Measurements from ENCODE around the gene UGT1A9. TPM values are rescaled to one million over a fixed set of nuclear protein-coding genes. Genes with fewer than 3 reads are reported as not detected.

Gene UGT1A9
- total and polyA plus RNA-seq, 2 of the 13 experiments (the other 11 are each of a cell fraction or from before 2014, with no cell fraction given), result 0.07 TPM; not detected in 1

- TF ChIP-seq FOXA1 (IDR thresholded peaks at IDR 0.05) (peak; percentile 19; the same call in 1 of the 2 replicates), FOXA1 (CRISPR knock-in tag; IDR thresholded peaks at IDR 0.05) (peak; percentile 93), SMARCE1 (IDR thresholded peaks at IDR 0.05; ENCODE audit: borderline replicate concordance) (no peak), MED1 (CRISPR knock-in tag; IDR thresholded peaks at IDR 0.05) (peak; percentile 95), ZFYVE20 (CRISPR knock-in tag; IDR thresholded peaks at IDR 0.05; ENCODE audit: borderline replicate concordance, low read depth) (no peak), POLR2AphosphoS5 (IDR thresholded peaks at IDR 0.05; ENCODE audit: low read depth, low read length) (no peak), ZNF652 (CRISPR knock-in tag; IDR thresholded peaks at IDR 0.05; ENCODE audit: borderline replicate concordance, low read depth) (peak; percentile 57; the same call in 1 of the 2 replicates), ZNF121 (CRISPR knock-in tag; IDR thresholded peaks at IDR 0.05) (no peak), NFYC (CRISPR knock-in tag; IDR thresholded peaks at IDR 0.05) (no peak), CEBPB (IDR thresholded peaks at IDR 0.05; ENCODE audit: borderline replicate concordance, low read depth, low read length) (peak; percentile 82; the same call in 1 of the 2 replicates), DMTF1 (CRISPR knock-in tag; IDR thresholded peaks at IDR 0.05) (no peak), GPN1 (CRISPR knock-in tag; IDR thresholded peaks at IDR 0.05; ENCODE audit: borderline replicate concordance) (no peak), CCDC6 (CRISPR knock-in tag; IDR thresholded peaks at IDR 0.05) (peak; percentile 70; the same call in 1 of the 2 replicates), ZFP36L2 (CRISPR knock-in tag; IDR thresholded peaks at IDR 0.05) (no peak), ZNF543 (CRISPR knock-in tag; IDR thresholded peaks at IDR 0.05) (no peak), ZFP41 (CRISPR knock-in tag; IDR thresholded peaks at IDR 0.05; ENCODE audit: borderline replicate concordance) (no peak), ZSCAN12 (CRISPR knock-in tag; IDR thresholded peaks at IDR 0.05) (no peak), SRSF9 (IDR thresholded peaks at IDR 0.05; ENCODE audit: borderline replicate concordance, insufficient read depth, low read depth, low read length, poor library complexity, severe bottlenecking) (no peak), ZNF205 (CRISPR knock-in tag; IDR thresholded peaks at IDR 0.05) (peak; percentile 89), GLMP (CRISPR knock-in tag; IDR thresholded peaks at IDR 0.05; ENCODE audit: borderline replicate concordance) (no peak), TBL1XR1 (IDR thresholded peaks at IDR 0.05; ENCODE audit: borderline replicate concordance, low read length, partially characterized antibody) (peak; percentile 100), CHD2 (IDR thresholded peaks at IDR 0.05; ENCODE audit: low read depth, low read length) (no peak), ZNF275 (CRISPR knock-in tag; IDR thresholded peaks at IDR 0.05; ENCODE audit: borderline replicate concordance) (peak; percentile 54; the same call in 1 of the 2 replicates), RARA (CRISPR knock-in tag; IDR thresholded peaks at IDR 0.05) (peak; percentile 100), ZNF337 (CRISPR knock-in tag; IDR thresholded peaks at IDR 0.05; ENCODE audit: borderline replicate concordance, low read depth) (no peak), BRCA1 (CRISPR knock-in tag; IDR thresholded peaks at IDR 0.05) (no peak), ZSCAN30 (CRISPR knock-in tag; IDR thresholded peaks at IDR 0.05) (peak; percentile 72; the same call in 1 of the 2 replicates), ZNF775 (CRISPR knock-in tag; IDR thresholded peaks at IDR 0.05; ENCODE audit: borderline replicate concordance) (peak; percentile 90)
These were observed 84.9 kb downstream of the UGT1A9 start (continued) for GRCh38 chr2:233756429-233757081.
